Tibial nerve (tissue), 3 donors: ENCODE results near the gene CKS1B.

Experiments
- POLR2A ChIP-seq, 2 donors: fragments of 450-650 bp; IDR thresholded peaks; one replicate each; pipeline ENCODE4 v1.6.1; 2017; ENCODE audit warnings: antibody characterized with exemption in 2 of 2, mild to moderate bottlenecking in 2 of 2, moderate library complexity in 2 of 2
- TF ChIP-seq, protein P1 (sequence below), 5 experiments: fragments of 200-600 bp in 3 of 5; fragments of 450-650 bp in 2 of 5; sonication (generic) in 3 of 5; IDR thresholded peaks; one replicate each; pipeline ENCODE4 v1.5.1; 2016 to 2019; ENCODE audit warnings: antibody characterized with exemption in 5 of 5, mild to moderate bottlenecking in 3 of 5, moderate library complexity in 2 of 5

DNA sequence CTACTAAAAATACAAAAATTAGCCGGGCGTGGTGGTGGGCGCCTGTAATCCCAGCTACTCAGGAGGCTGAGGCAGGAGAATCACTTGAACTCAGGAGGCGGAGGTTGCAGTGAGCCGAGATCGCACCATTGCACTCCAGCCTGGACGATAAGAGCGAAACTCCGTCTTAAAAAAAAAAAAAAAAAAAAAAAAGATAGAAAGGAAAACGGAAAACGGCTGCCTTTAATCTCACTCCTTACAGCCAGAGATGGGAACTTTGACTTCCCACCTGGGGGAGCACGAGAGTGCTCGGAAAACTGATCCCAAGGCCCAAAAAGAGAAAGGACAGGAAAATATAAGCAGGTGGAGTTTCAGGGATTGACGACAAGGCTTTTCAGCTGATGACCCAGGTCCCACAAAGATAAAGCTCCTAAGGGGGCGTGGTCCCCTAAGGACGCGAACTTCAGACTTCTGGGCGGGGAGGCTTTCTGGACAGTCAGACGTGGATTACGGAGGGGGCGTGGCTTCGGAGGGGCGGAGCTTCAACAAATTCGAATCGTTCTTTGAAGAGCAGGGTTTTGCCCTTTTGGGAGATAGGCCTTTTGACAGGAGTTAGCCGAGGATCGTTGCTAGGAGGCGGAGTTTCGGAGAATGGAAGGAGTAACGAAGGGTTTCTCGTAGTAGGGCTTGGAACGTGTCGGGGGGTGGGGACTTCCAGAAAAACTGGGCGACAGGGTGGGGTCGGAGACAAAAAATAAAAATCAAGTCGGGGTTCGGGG is 958 bp upstream of the CKS1B start:
- TF ChIP-seq, protein P1, sequence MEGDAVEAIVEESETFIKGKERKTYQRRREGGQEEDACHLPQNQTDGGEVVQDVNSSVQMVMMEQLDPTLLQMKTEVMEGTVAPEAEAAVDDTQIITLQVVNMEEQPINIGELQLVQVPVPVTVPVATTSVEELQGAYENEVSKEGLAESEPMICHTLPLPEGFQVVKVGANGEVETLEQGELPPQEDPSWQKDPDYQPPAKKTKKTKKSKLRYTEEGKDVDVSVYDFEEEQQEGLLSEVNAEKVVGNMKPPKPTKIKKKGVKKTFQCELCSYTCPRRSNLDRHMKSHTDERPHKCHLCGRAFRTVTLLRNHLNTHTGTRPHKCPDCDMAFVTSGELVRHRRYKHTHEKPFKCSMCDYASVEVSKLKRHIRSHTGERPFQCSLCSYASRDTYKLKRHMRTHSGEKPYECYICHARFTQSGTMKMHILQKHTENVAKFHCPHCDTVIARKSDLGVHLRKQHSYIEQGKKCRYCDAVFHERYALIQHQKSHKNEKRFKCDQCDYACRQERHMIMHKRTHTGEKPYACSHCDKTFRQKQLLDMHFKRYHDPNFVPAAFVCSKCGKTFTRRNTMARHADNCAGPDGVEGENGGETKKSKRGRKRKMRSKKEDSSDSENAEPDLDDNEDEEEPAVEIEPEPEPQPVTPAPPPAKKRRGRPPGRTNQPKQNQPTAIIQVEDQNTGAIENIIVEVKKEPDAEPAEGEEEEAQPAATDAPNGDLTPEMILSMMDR (IDR thresholded peaks at IDR 0.05), result peak in 1 of 5 experiments; percentile 28
- TF ChIP-seq POLR2A (IDR thresholded peaks at IDR 0.05), result peak in 1 of 2 donors; percentile 34
